GM19463 (cell line): ENCODE measurements around the gene CTBP1.
A peak's percentile ranks its signal among the peaks of the same experiment; 100 is the strongest.

Source experiments
- ATAC-seq: cut with Tn5 transposase; IDR thresholded peaks from one replicate; pipeline ENCODE4 v1.9.1; 2021; ENCODE audit warnings: mild to moderate bottlenecking, moderate library complexity; ENCODE audit not compliant: unreplicated experiment

CTBP1 gene

GRCh38 chr4:1199556-1200331 is 49.2 kb downstream of the CTBP1 start:
- no peak for ATAC-seq

DNA sequence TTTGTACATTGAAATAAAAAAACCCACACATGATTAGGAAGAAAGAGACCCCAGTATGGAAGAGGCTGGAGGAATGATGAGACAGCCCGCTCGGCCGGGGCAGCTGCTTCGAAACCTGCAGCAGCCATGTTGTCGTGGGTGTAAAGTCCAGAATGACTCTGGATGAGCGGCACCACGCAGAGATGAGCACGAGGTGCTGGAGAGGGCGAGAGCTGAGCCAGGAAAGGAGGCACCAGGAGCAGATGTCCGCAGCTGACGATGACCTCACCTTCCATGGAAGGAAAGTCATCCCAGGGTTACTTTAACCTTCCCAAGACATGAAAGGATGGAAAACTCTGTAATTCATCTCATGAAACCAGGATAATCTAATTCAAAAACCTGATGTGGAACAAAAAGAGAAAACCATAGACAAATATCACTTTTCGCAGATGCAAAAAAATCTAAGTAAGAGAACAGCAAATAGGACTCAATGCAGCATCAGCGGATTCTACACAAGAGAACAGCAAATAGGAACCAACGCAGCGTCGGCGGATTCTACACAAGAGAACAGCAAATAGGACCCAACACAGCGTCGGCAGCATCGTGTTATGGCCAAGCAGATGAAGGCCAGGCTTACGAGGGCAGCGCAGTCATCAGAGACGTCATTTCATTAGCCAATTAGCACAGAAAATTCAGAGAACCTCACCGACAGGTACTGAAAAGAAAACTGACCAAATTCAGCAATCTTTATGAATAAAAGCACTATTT is 50.7 kb downstream of the CTBP1 start:
- no peak for ATAC-seq

DNA sequence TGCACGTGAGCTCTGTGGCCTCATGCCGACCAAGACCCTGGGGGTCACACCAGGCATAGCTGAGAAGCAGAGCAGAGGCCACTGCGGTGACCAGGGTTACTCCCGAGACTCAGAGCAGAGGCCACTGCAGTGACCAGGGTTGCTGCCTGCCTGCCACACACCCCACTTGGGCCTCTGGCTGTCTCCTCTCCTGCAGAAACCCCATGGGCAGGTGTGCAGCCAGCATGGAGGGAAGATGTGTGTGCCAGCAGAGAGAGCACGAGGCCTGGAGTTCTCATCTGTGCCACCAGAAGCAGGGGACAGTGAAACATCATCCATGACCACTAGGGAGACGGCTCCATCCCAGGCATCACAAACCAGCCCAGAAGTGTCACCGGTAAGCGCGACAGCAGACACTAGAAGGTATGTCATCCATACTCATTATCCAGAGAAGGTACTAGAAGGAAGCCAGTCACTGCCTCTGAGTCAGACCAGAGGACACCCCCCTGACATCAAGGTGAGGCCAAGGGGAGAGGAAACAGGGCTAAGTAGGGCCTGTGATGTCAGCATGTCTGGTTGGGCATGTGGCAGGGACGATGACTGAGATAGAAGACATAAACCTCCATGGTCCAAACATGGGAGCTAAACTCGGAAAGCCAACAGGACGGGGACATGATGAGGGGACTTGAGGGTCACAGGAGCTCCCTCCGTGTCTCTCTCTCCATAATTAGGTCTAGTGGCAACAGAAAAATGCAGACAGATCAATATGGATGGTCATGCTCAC is 52.3 kb downstream of the CTBP1 start:
- ATAC-seq, result no peak

DNA sequence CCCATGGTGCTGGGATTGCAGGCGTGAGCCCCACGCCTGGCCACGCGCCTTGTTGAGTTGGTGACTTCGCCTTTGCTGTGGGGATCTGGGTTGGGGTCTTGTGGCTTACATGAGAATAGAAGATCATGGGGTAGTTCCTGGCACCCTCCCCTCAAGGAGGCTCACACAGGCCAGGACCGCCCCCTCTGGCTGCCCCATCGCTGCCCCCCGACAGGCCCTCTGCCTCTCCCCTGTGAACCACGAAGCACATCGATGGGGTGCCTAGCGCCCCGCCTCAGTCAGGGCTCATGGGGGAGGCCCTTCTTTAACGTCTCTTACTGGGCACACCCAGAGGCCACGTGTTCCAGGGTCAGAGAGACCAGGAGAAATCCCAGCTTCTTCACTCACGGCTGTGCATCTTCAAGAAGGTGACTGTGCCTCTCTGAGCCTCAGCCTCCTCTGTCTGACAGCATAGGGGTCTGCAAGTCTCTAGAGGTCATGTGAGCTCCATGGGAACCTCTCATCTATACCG is 53.0 kb downstream of the CTBP1 start:
- no peak for ATAC-seq

GRCh38 chr4:1195109-1195671 is 53.7 kb downstream of the CTBP1 start:
- no peak for ATAC-seq

- no peak for ATAC-seq
Observed at GRCh38 chr4:1194010-1194900, 54.7 kb downstream of the CTBP1 start.

- ATAC-seq, result no peak
Observed at GRCh38 chr4:1193206-1194009, 55.5 kb downstream of the CTBP1 start.

DNA sequence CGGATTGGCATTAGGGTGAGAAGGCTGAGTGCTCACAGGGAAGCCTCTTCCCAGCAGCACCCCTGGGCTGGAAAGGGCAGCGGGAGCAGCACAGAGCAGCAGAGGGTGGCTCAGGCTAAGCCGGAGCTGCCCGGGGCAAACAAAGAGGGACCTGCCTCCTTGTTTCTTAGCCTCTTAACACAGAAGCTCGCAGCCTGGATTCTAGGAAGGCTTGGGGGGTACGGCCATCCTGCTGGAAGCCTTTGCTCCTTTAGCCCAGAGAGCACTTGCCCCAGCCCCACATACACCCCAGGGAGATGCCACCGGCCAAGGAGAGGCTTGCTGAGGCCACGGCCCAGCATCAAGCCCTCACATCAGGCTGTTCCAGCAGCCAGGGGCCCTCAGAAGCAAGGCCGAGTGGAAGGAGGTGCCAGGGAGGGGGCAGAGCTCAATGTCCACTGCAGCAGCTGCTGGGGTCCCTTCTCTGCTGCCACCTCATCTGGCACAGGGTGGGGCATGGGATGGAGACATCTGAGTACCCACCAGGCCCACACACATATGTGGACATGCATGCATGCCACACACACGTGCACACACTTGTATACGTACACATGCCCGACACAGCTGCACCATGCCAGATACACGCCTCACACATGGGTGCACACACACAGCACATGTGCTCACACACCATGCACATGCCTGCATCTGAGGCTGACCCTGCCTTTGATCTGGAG is 56.3 kb downstream of the CTBP1 start:
- no peak for ATAC-seq

DNA sequence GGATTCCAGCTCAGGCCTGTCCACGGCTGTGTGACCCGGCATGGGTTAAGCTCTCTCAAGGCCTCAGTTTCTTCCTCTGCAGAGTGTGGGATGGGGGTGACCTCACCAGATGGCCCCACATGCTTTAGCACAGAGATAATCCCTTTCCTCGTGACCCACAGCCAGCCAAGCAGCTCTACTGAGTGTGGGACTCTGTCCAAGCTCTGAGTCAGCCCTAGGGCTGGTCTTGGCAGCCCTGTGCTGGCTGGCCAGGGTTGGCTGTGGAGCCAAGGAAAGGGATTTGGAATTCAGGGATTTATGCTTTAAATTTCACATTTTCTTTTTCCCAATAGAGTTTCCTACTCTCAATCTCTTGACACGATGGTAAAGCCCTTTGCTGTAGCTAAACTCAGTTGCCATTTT is 56.8 kb downstream of the CTBP1 start:
- ATAC-seq, result no peak

- ATAC-seq, result no peak
Observed at GRCh38 chr4:1191621-1192020, 57.3 kb downstream of the CTBP1 start.

DNA sequence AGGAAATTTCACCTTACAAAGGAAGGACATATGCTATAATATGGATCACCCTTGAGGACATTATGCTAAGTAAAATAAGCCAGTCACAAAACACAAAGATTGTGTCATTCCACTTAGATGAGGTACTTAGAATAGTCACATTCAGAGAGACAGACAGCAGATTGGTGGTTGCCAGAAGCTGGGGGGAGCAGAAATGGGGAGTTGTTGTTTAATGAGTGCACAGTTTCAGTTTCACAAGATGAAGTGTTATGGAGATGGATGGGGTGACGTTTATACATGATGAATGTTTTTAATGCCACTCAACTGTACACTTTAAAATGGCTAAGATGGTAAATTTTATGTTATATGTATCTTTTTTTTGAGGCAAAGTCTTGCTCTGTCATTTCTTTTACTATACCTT is 61.7 kb downstream of the CTBP1 start:
- ATAC-seq, result peak; percentile 54

DNA sequence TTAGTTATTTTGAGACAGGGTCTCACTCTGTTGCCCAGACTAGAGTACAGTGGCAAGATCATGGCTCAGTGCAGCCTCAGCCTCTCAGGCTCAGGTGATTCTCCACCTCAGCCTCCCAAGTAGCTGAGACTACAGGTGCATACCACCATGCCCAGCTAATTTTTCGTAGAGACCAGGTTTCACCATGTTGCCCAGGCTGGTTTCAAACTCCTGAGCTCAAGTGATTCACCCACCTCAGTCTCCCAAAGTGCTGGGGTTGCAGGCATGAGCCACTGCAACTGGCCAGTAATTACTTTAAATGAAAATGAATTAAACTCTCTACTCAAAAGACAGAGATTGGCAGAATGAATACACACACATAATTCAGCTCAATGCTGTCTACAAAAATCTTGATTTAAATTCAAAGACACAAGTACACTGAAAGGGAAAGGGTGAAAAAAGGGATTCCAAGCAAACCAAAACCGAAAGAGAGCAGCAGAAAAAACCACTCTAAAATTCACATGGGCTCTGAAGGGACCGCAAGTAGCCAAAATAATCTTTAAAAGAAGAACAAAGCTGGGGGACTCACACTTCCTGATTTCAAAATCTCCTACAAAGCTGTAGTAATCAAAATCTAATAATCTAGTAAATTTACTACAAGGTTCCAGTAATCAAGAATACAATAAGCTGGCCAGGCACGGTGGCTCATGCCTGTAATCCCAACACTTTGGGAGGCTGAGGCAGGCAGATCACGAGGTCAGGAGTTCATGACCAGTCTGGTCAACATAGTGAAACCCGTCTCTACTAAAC is 64.8 kb downstream of the CTBP1 start:
- ATAC-seq, result peak; percentile 53

GRCh38 chr4:1182313-1182712 is 66.6 kb downstream of the CTBP1 start:
- no peak for ATAC-seq

- no peak for ATAC-seq
Observed at GRCh38 chr4:1180663-1181062, 68.3 kb downstream of the CTBP1 start.

DNA sequence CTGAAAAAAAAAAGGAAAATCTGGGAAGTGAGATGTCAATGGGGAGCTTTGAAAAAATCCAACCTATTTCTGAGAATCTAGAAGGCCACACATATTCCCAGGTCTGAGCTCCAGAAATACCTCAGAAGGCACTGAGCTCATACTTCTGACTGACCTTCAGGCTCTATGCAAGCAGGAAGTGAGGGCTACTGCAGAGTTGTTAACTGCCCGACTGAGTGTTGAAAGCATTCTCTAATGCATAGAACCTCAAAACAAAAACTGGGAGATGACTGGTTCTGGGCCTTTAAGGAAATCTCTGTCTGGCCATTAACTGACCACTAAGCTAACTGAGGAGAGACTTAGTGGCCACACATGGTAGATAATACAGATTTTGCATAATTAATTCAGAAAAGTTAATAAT is 69.0 kb downstream of the CTBP1 start:
- no peak for ATAC-seq

- ATAC-seq, result no peak
Observed at GRCh38 chr4:1179089-1179441, 69.9 kb downstream of the CTBP1 start.

- no peak for ATAC-seq
Observed at GRCh38 chr4:1178300-1179088, 70.4 kb downstream of the CTBP1 start.
